GM12878 (cell line): ENCODE measurements around the gene TACC2. TPM values are rescaled to one million over a fixed set of nuclear protein-coding genes. Genes with fewer than 3 reads are reported as not detected.

Experiments
- ATAC-seq: fragments of 200-7000 bp; cut with Tn5 transposase; 3 replicates; pipeline ENCODE4 v1.9.1; 2020; ENCODE audit warnings: mild to moderate bottlenecking, moderate library complexity
- BruUV-seq: library from RNA; stranded (reverse); fragments of 400-500 nt; replicated peaks from 2 replicates; lab custom pipeline; 2021; lab: Mats Ljungman, UMichigan
- CTCF ChIA-PET: fragments of 300-600 bp; sonication (Branson Sonifier 250); formaldehyde crosslinking; extraction: SDS; loops from one replicate; lab custom pipeline; 2021; ENCODE audit warnings: inconsistent platforms; lab: Yijun Ruan, JAX
- POLR2A ChIA-PET: fragments of 350-600 bp; formaldehyde crosslinking; extraction: SDS; loops from one replicate; lab custom pipeline; 2021; ENCODE audit warnings: inconsistent platforms; lab: Charles Lee
- RAD21 ChIA-PET: fragments of 300-600 bp; sonication (Branson Sonifier 250); formaldehyde crosslinking; loops from one replicate; lab custom pipeline; 2023; ENCODE audit warnings: antibody characterized with exemption; ENCODE audit not compliant: unreplicated experiment; lab: Charles Lee
- SMC1A ChIA-PET: fragments of 300-600 bp; sonication (Branson Sonifier 250); formaldehyde crosslinking; loops from one replicate; lab custom pipeline; 2023; ENCODE audit not compliant: unreplicated experiment, uncharacterized antibody; lab: Charles Lee
- DNase-seq: peaks from one replicate; pipeline ENCODE4 v3.0.0-alpha.2; 2011; ENCODE audit warnings: low read depth, low spot score
- FAIRE-seq: peaks from 3 replicates; lab custom pipeline; 2011; peaks lifted over from hg19 to GRCh38; lab: Jason Lieb, UNC
- H2AFZ ChIP-seq: 2 replicates; pipeline ENCODE4 v1.6.0; 2011; ENCODE audit warnings: low read depth, low read length, control low read depth; ENCODE audit not compliant: control insufficient read depth
- H3K27ac ChIP-seq: 2 replicates; pipeline ENCODE4 v1.5.1; 2011; ENCODE audit warnings: control low read depth; ENCODE audit not compliant: control insufficient read depth, insufficient read depth
- H3K27me3 ChIP-seq, 2 experiments: replicated peaks in 1 of 2; 2 replicates each; pipeline versions ENCODE4 v1.6.0 to v1.6.1; 2011; ENCODE audit warnings: low read length in 1 of 2; ENCODE audit not compliant: control insufficient read depth in 2 of 2, insufficient read depth in 2 of 2
- H3K36me3 ChIP-seq, 2 experiments: 2 replicates each; pipeline ENCODE4 v1.5.1; 2011; ENCODE audit warnings: low read length in 1 of 2; ENCODE audit not compliant: control insufficient read depth in 2 of 2, insufficient read depth in 2 of 2
- H3K4me1 ChIP-seq: 2 replicates; pipeline ENCODE4 v1.6.1; 2011; ENCODE audit warnings: mild to moderate bottlenecking, low read length, moderate library complexity, mixed read lengths; ENCODE audit not compliant: control insufficient read depth, insufficient read depth
- H3K4me2 ChIP-seq: 2 replicates; pipeline ENCODE4 v1.6.0; 2011; ENCODE audit warnings: control low read depth; ENCODE audit not compliant: control insufficient read depth, insufficient read depth
- H3K4me3 ChIP-seq: fragments of 200-600 bp; sonication (generic); 2 replicates; pipeline ENCODE4 v1.5.1; 2016
- H3K79me2 ChIP-seq: 2 replicates; pipeline ENCODE4 v1.6.0; 2011; ENCODE audit warnings: low read length; ENCODE audit not compliant: control insufficient read depth, insufficient read depth
- H3K9ac ChIP-seq: 2 replicates; pipeline ENCODE4 v1.8.0; 2011; ENCODE audit warnings: low read length, control low read depth, mixed read lengths; ENCODE audit not compliant: control insufficient read depth, insufficient read depth
- H3K9me3 ChIP-seq: replicated peaks from 3 replicates; pipeline ENCODE4 v1.5.1; 2011; ENCODE audit warnings: mild to moderate bottlenecking, low read length; ENCODE audit not compliant: control insufficient read depth, insufficient read depth
- H4K20me1 ChIP-seq: 2 replicates; pipeline ENCODE4 v1.6.0; 2011; ENCODE audit not compliant: control insufficient read depth, insufficient read depth
- CUX1 ChIP-seq: IDR thresholded peaks from 2 replicates; pipeline ENCODE4 v1.6.1; 2012; ENCODE audit warnings: improper control_type of control experiment, low read depth, low read length; ENCODE audit not compliant: insufficient replicate concordance
- GATAD2B ChIP-seq: fragments of 450-650 bp; conservative IDR thresholded peaks from 2 replicates; pipeline ENCODE4 v1.6.1; 2017; ENCODE audit warnings: low read depth, mild to moderate bottlenecking, moderate library complexity
- KAT2A ChIP-seq: conservative IDR thresholded peaks from 2 replicates; pipeline ENCODE4 v1.6.1; 2011; ENCODE audit warnings: low read depth, low read length; ENCODE audit not compliant: control insufficient read depth
- PAX5 ChIP-seq: IDR thresholded peaks from 2 replicates; pipeline ENCODE4 v1.6.1; 2011; ENCODE audit warnings: low read depth, low read length, borderline replicate concordance
- SIX5 ChIP-seq: IDR thresholded peaks from 2 replicates; pipeline ENCODE4 v1.6.1; 2011; ENCODE audit warnings: mild to moderate bottlenecking, low read depth, low read length, moderate library complexity; ENCODE audit not compliant: severe bottlenecking
- SKIL ChIP-seq: fragments of 450-650 bp; IDR thresholded peaks from 2 replicates; pipeline ENCODE4 v1.6.1; 2017; ENCODE audit warnings: mild to moderate bottlenecking, low read depth, inconsistent platforms; ENCODE audit not compliant: poor library complexity, severe bottlenecking
- WGBS: methylation state at CpG from one replicate; pipeline ENCODE4 v1.1.6; 2016; ENCODE audit warnings: low lambda C conversion rate; ENCODE audit not compliant: insufficient replicate concordance, insufficient coverage; ENCODE audit errors: missing lambda C conversion rate; 5-methylcytosine and 5-hydroxymethylcytosine counted together
- in situ Hi-C: fragments of 300-500 bp; cut with MboI; formaldehyde crosslinking; loops from 9 replicates; pipeline ENCODE4 v1.14.3; 2018; ENCODE audit warnings: mixed read lengths
- intact Hi-C: fragments of 100-400 bp; cut with micrococcal nuclease; formaldehyde crosslinking; loops from one replicate; pipeline ENCODE4 v1.14.2; 2022; ENCODE audit not compliant: unreplicated experiment
- polyA plus RNA-seq, 11 experiments: library from polyadenylated mRNA; depleted of rRNA in 4 of 11; unstranded in 6 of 11; stranded (reverse) in 5 of 11; fragments of >200 nt; fragmentation: Nextera tagmentation in 4 of 11; fragmentation: Illumina TruSeq in 1 of 11; extraction: Ambion mirVana in 4 of 11; extraction: Trizol in 1 of 11; gene quantifications; 1 replicate in 1 of 11; 2 replicates in 10 of 11; pipeline versions ENCODE4 v1.2.1 to v1.2.3, GENCODE V29; 2011 to 2016; ENCODE audit warnings: inconsistent platforms in 2 of 11, missing spikeins in 2 of 11, low read depth in 1 of 11
- total RNA-seq, 4 experiments: library from RNA; depleted of rRNA in 3 of 4; stranded (reverse); fragments of >200 nt in 3 of 4; fragmentation: Illumina TruSeq in 1 of 4; extraction: Trizol in 1 of 4; gene quantifications; 2 replicates each; pipeline versions ENCODE4 v1.2.1 to v1.2.3, GENCODE V29; 2013 to 2021

Gene TACC2
- total and polyA plus RNA-seq, 10 of the 15 experiments (the other 5 are each of a cell fraction or from before 2014, with no cell fraction given), result 0.07 to 0.64 (median 0.13) TPM; not detected in 5

GRCh38 chr10:122154545-122155366, 165.8 kb downstream of the TACC2 start:
- Histone ChIP-seq H3K4me2 (no peak overlapping the region), H3K36me3 (no peaks in the 10 kb centered on the region), H3K9ac (no peak overlapping the region), H3K79me2 (no peaks in the 10 kb centered on the region), H3K27me3 (peaks cover 2 to 12% of the 10 kb centered on the region in 2 experiments; a peak in 3 of 4 replicates), H3K27ac (no peak overlapping the region), H3K4me3 (no peak overlapping the region), H3K4me1 (no peaks in the 10 kb centered on the region), H2AFZ (no peak overlapping the region), H3K9me3 (no peaks in the 10 kb centered on the region), H4K20me1 (no peaks in the 10 kb centered on the region)
- TF ChIP-seq SKIL (no peak), GATAD2B (no peak), CUX1 (no peak), KAT2A (no peak), PAX5 (no peak), SIX5 (no peak)
- RAD21 ChIA-PET, result no interaction called here
- SMC1A ChIA-PET, result no interaction called here
- ATAC-seq (no peak), DNase-seq (no peak), FAIRE-seq (no peak)
- intact Hi-C loops, result no loop called here
- in situ Hi-C loops, result no loop called here
- BruUV-seq, result no TSS peak
- CTCF ChIA-PET, result no interaction called here
- 34% methylated on average over 22 of the region's 22 CpGs for WGBS
- POLR2A ChIA-PET, result no interaction called here
